Transverse colon (tissue), 3 donors: Measurements from ENCODE around the gene PRKCE.

Experiments
- EP300 ChIP-seq: sonication (generic); formaldehyde crosslinking; IDR thresholded peaks from one replicate; pipeline ENCODE4 v1.6.1; 2017; ENCODE audit warnings: antibody characterized with exemption, low read depth
- TF ChIP-seq, protein P1 (sequence below), 5 experiments: fragments of 200-600 bp in 3 of 5; fragments of 450-650 bp in 2 of 5; sonication (generic) in 3 of 5; IDR thresholded peaks; 1 replicate in 2 of 5; 2 replicates in 3 of 5; pipeline ENCODE4 v1.5.1; 2016 to 2017; ENCODE audit warnings: antibody characterized with exemption in 5 of 5, inconsistent platforms in 3 of 5, mild to moderate bottlenecking in 2 of 5, moderate library complexity in 1 of 5

DNA sequence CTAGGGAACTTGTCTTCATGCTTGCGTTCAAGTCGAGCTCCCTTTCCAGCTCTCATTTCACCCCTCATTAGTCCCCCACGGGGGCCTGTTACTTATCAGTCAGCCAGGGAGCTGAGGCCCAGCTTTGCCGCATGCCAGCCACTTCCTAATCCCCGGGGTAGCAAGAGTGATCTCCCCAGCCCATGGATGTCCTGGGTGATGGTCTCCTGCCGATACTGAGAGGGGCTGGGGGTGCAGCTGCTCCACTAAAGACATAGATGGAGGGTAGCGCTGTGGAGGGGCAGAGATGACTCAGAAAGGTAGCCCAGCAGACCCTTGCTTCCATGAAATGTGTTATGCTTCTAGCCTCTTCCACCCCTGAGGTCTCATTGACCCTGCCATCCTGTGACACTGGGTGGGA lies 331.7 kb downstream of the PRKCE start:
- TF ChIP-seq, protein P1, sequence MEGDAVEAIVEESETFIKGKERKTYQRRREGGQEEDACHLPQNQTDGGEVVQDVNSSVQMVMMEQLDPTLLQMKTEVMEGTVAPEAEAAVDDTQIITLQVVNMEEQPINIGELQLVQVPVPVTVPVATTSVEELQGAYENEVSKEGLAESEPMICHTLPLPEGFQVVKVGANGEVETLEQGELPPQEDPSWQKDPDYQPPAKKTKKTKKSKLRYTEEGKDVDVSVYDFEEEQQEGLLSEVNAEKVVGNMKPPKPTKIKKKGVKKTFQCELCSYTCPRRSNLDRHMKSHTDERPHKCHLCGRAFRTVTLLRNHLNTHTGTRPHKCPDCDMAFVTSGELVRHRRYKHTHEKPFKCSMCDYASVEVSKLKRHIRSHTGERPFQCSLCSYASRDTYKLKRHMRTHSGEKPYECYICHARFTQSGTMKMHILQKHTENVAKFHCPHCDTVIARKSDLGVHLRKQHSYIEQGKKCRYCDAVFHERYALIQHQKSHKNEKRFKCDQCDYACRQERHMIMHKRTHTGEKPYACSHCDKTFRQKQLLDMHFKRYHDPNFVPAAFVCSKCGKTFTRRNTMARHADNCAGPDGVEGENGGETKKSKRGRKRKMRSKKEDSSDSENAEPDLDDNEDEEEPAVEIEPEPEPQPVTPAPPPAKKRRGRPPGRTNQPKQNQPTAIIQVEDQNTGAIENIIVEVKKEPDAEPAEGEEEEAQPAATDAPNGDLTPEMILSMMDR (IDR thresholded peaks at IDR 0.05) = no peak
- no peak for TF ChIP-seq EP300
